ENCODE results near the gene RAPGEF2.
"Not testable (repeated sequence)": the region's sequence is repeated elsewhere in the genome, so short reads cannot be mapped to it uniquely, and the experiment has no call there.

RAPGEF2 gene

GRCh38 chr4:159369256-159369655 is 266.4 kb downstream of the RAPGEF2 start:
- DNase-seq (ENCODE audit: low read depth in 2 of 2), result no peak

GRCh38 chr4:159370286-159370685 is 267.4 kb downstream of the RAPGEF2 start:
- DNase-seq (ENCODE audit: low read depth in 2 of 2), result no peak

GRCh38 chr4:159374749-159375530 is 272.1 kb downstream of the RAPGEF2 start:
- no peak for DNase-seq (ENCODE audit: low read depth in 2 of 2)

GRCh38 chr4:159376289-159376688 is 273.4 kb downstream of the RAPGEF2 start:
- DNase-seq (ENCODE audit: low read depth in 2 of 2), result no peak

- DNase-seq (ENCODE audit: low read depth in 2 of 2), result no peak
Measured at GRCh38 chr4:159378056-159378616, 275.3 kb downstream of the RAPGEF2 start.

- not testable (repeated sequence) for DNase-seq (ENCODE audit: low read depth in 2 of 2)
Measured at GRCh38 chr4:159379064-159379463, 276.2 kb downstream of the RAPGEF2 start.

- DNase-seq (ENCODE audit: low read depth in 2 of 2), result no peak
Measured at GRCh38 chr4:159379836-159380235, 277.0 kb downstream of the RAPGEF2 start.

GRCh38 chr4:159382856-159383561 is 280.1 kb downstream of the RAPGEF2 start:
- DNase-seq (ENCODE audit: low read depth in 2 of 2), result no peak

- DNase-seq (ENCODE audit: low read depth in 2 of 2), result no peak
Measured at GRCh38 chr4:159383562-159383931, 280.7 kb downstream of the RAPGEF2 start.

- DNase-seq (ENCODE audit: low read depth in 2 of 2), result no peak
Measured at GRCh38 chr4:159384017-159384416, 281.1 kb downstream of the RAPGEF2 start.

- no peak for DNase-seq (ENCODE audit: low read depth in 2 of 2)
Measured at GRCh38 chr4:159384632-159385031, 281.8 kb downstream of the RAPGEF2 start.

- no peak for DNase-seq (ENCODE audit: low read depth in 2 of 2)
Measured at GRCh38 chr4:159386620-159387019, 283.7 kb downstream of the RAPGEF2 start.

GRCh38 chr4:159389756-159390155 is 286.9 kb downstream of the RAPGEF2 start:
- DNase-seq (ENCODE audit: low read depth in 2 of 2), result no peak

GRCh38 chr4:159390648-159391047 is 287.8 kb downstream of the RAPGEF2 start:
- no peak for DNase-seq (ENCODE audit: low read depth in 2 of 2)

- DNase-seq (ENCODE audit: low read depth in 2 of 2), result no peak
Measured at GRCh38 chr4:159395693-159396092, 292.8 kb downstream of the RAPGEF2 start.

- no peak for DNase-seq (ENCODE audit: low read depth in 2 of 2)
Measured at GRCh38 chr4:159396151-159396550, 293.3 kb downstream of the RAPGEF2 start.

GRCh38 chr4:159398236-159398638 is 295.4 kb downstream of the RAPGEF2 start:
- no peak for DNase-seq (ENCODE audit: low read depth in 2 of 2)

GRCh38 chr4:159400558-159401225 is 297.8 kb downstream of the RAPGEF2 start:
- DNase-seq (ENCODE audit: low read depth in 2 of 2), result no peak

- no peak for DNase-seq (ENCODE audit: low read depth in 2 of 2)
Measured at GRCh38 chr4:159401226-159401712, 298.4 kb downstream of the RAPGEF2 start.

GRCh38 chr4:159401791-159402380 is 299.0 kb downstream of the RAPGEF2 start:
- DNase-seq (ENCODE audit: low read depth in 2 of 2), result no peak

Measured in stimulated activated CD8-positive, alpha-beta memory T cell treated with anti-CD3 and anti-CD28 coated beads, Interleukin-2, amount 100 ng/mL, for 48 hours (primary cell).